ENCODE data around the gene NDUFB5. TPM values are rescaled to one million over a fixed set of nuclear protein-coding genes. Genes with fewer than 3 reads are reported as not detected.
A peak's percentile ranks its signal among the peaks of the same experiment; 100 is the strongest.

NDUFB5 gene
- total RNA-seq, 1 donor from 2014 or later, result 82.8 TPM

- no peak for TF ChIP-seq CTCF (IDR thresholded peaks at IDR 0.05; ENCODE audit: unreplicated experiment)
- peaks cover 6% of the 10 kb centered on the region for H3K4me1 Mint-ChIP-seq (ENCODE audit: low read depth)
- H3K27me3 Mint-ChIP-seq, result no peaks in the 10 kb centered on the region
- DNase-seq (ENCODE audit: low spot score, unreplicated experiment), result no peak
- H3K27ac Mint-ChIP-seq, result no peak overlapping the region
- no peaks in the 10 kb centered on the region for H3K9me3 Mint-ChIP-seq (ENCODE audit: low read depth)
- peaks cover 11% of the 10 kb centered on the region for H3K36me3 Mint-ChIP-seq (ENCODE audit: insufficient read depth)
- no peak overlapping the region for H3K4me3 Mint-ChIP-seq (ENCODE audit: low read depth)
Measured at GRCh38 chr3:179599531-179599930, 5.1 kb upstream of the NDUFB5 start.

DNA sequence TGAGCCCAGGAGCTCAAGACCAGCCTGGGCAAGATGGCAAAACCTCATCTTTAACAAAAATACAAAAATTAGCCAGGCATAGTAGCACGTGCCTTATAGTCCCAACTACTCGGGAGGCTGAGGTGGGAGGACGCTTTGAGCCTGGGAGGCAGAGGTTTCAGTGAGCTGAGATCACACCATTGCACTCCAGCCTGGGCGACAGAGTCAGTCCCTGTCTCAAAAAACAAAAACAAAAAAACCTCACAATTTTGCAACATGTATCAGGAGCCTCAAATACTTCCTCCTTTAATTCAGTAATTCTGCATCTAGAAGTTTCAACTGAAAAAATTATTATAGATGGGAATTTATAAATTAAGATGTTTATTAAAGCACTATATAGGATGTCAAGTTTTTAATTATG is 1.3 kb upstream of the NDUFB5 start:
- Mint-ChIP-seq H3K36me3 (ENCODE audit: insufficient read depth) (peaks cover 7% of the 10 kb centered on the region), H3K4me3 (ENCODE audit: low read depth) (peak overlapping the region; percentile 98), H3K4me1 (ENCODE audit: low read depth) (peaks cover 9% of the 10 kb centered on the region), H3K9me3 (ENCODE audit: low read depth) (no peaks in the 10 kb centered on the region), H3K27me3 (no peaks in the 10 kb centered on the region), H3K27ac (peak overlapping the region; percentile 99)
- DNase-seq (ENCODE audit: low spot score, unreplicated experiment), result no peak
- TF ChIP-seq CTCF (IDR thresholded peaks at IDR 0.05; ENCODE audit: unreplicated experiment), result no peak

DNA sequence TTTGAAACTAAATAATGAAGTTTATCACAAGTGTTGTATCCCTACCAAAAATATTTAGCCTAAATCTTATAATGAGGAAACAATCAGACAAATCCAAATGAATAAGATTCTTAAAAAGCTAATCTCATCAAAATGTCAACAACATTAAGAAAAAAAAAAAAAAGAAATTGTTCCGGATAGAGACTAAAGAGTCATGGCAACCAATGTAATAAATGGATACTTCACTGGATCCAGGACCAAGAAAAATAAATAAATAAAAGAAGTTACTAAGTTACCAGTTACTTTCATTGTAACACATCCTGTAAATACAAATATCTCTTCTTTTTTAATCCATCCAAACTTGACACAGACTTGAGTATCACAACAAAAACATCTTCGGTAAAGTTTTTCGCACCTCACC is 763 bp upstream of the NDUFB5 start:
- Mint-ChIP-seq H3K27ac (peak overlapping the region; percentile 99), H3K27me3 (no peaks in the 10 kb centered on the region), H3K36me3 (ENCODE audit: insufficient read depth) (peaks cover 7% of the 10 kb centered on the region), H3K4me1 (ENCODE audit: low read depth) (peaks cover 9% of the 10 kb centered on the region), H3K4me3 (ENCODE audit: low read depth) (peak overlapping the region; percentile 98), H3K9me3 (ENCODE audit: low read depth) (no peaks in the 10 kb centered on the region)
- TF ChIP-seq CTCF (IDR thresholded peaks at IDR 0.05; ENCODE audit: unreplicated experiment), result no peak
- DNase-seq (ENCODE audit: low spot score, unreplicated experiment), result no peak

GRCh38 chr3:179606534-179607085 is 2.0 kb downstream of the NDUFB5 start:
- Mint-ChIP-seq H3K36me3 (ENCODE audit: insufficient read depth) (peaks cover 3% of the 10 kb centered on the region), H3K4me3 (ENCODE audit: low read depth) (peak overlapping the region; percentile 29), H3K4me1 (ENCODE audit: low read depth) (peaks cover 9% of the 10 kb centered on the region), H3K9me3 (ENCODE audit: low read depth) (no peaks in the 10 kb centered on the region), H3K27ac (no peak overlapping the region), H3K27me3 (no peaks in the 10 kb centered on the region)
- no peak for DNase-seq (ENCODE audit: low spot score, unreplicated experiment)
- TF ChIP-seq CTCF (IDR thresholded peaks at IDR 0.05; ENCODE audit: unreplicated experiment), result no peak

GRCh38 chr3:179608931-179609720 is 4.5 kb downstream of the NDUFB5 start:
- Mint-ChIP-seq H3K4me1 (ENCODE audit: low read depth) (peaks cover 6% of the 10 kb centered on the region), H3K27me3 (no peaks in the 10 kb centered on the region), H3K9me3 (ENCODE audit: low read depth) (no peaks in the 10 kb centered on the region), H3K36me3 (ENCODE audit: insufficient read depth) (peaks cover 3% of the 10 kb centered on the region), H3K4me3 (ENCODE audit: low read depth) (no peak overlapping the region), H3K27ac (no peak overlapping the region)
- TF ChIP-seq CTCF (IDR thresholded peaks at IDR 0.05; ENCODE audit: unreplicated experiment), result no peak
- DNase-seq (ENCODE audit: low spot score, unreplicated experiment), result no peak
